ENCODE measurements around the gene MELK. TPM values are rescaled to one million over a fixed set of nuclear protein-coding genes. Genes with fewer than 3 reads are reported as not detected.

MELK gene
- total and polyA plus RNA-seq, 2 of the 4 experiments (the other 2 are of a cell fraction): 20.8 to 27.4 TPM

GRCh38 chr9:36537861-36538260, 34.8 kb upstream of the MELK start:
- Histone ChIP-seq H2BK5ac (ENCODE audit: low read depth, low read length, poor library complexity, severe bottlenecking) (no peak overlapping the region), H3K4me3 (ENCODE audit: insufficient read depth, low read depth, low read length) (no peak overlapping the region), H3K4ac (ENCODE audit: low read depth, low read length) (no peak overlapping the region), H3K9ac (ENCODE audit: low read depth, low read length) (no peak overlapping the region), H2AK9ac (replicated peaks; ENCODE audit: low read depth, low read length, poor library complexity) (no peak overlapping the region), H4K5ac (ENCODE audit: low read depth, low read length) (no peak overlapping the region), H3K14ac (replicated peaks; ENCODE audit: low read depth, low read length) (no peak overlapping the region), H3K27ac (ENCODE audit: insufficient read depth, low read length) (no peak overlapping the region), H2BK20ac (ENCODE audit: low read depth, low read length) (no peak overlapping the region), H3K4me1 (ENCODE audit: control insufficient read depth, insufficient read depth, low read length) (no peaks in the 10 kb centered on the region), H4K91ac (ENCODE audit: insufficient read depth, low read depth, low read length) (no peak overlapping the region), H3K23ac (ENCODE audit: low read depth, low read length) (no peak overlapping the region), H4K8ac (ENCODE audit: low read depth in 2 of 2, low read length in 2 of 2) (no peak overlapping the region), H2BK15ac (ENCODE audit: low read depth, low read length) (no peak overlapping the region), H3K27me3 (ENCODE audit: control insufficient read depth, insufficient read depth, low read length) (no peaks in the 10 kb centered on the region; the same call in 1 of the 2 replicates), H3K9me1 (ENCODE audit: insufficient read depth, low read length) (no peaks in the 10 kb centered on the region), H2AFZ (replicated peaks; ENCODE audit: low read length, poor library complexity) (no peak overlapping the region), H2BK120ac (ENCODE audit: low read depth, low read length) (no peak overlapping the region), H3K36me3 (ENCODE audit: control insufficient read depth, insufficient read depth, low read length) (no peaks in the 10 kb centered on the region), H3K4me2 (ENCODE audit: low read depth, low read length) (no peak overlapping the region), H2AK5ac (ENCODE audit: low read depth, low read length) (no peak overlapping the region), H3K79me1 (ENCODE audit: low read depth in 1 of 2, low read length in 2 of 2) (no peaks in the 10 kb centered on the region), H3K9me3 (ENCODE audit: control insufficient read depth, insufficient read depth, low read length) (no peaks in the 10 kb centered on the region), H3K56ac (ENCODE audit: extremely low read depth, insufficient read depth, low read length) (no peak overlapping the region), H3K18ac (ENCODE audit: low read depth, low read length) (no peak overlapping the region), H4K20me1 (ENCODE audit: insufficient read depth, low read length) (no peaks in the 10 kb centered on the region)
- intact Hi-C loops (cut with micrococcal nuclease): loop anchor here (5.0 kb wide), 1 partner anchor 36 kb away; no protein-coding TSS in a partner anchor
- no TSS peak for BruUV-seq (replicated peaks)
- TF ChIP-seq ELK1 (IDR thresholded peaks at IDR 0.05; ENCODE audit: borderline replicate concordance, low read depth, low read length): no peak
- TF ChIP-seq FOS (IDR thresholded peaks at IDR 0.05; ENCODE audit: low read depth, low read length): no peak
- no peak for TF ChIP-seq POLR2A (IDR thresholded peaks at IDR 0.05; ENCODE audit: low read depth, low read length)
- no peak for TF ChIP-seq CTCF (conservative IDR thresholded peaks at IDR 0.05; ENCODE audit: low read depth, low read length)
- no peak for TF ChIP-seq USF2 (IDR thresholded peaks at IDR 0.05; ENCODE audit: low read depth, low read length)
- no peak for TF ChIP-seq BHLHE40 (IDR thresholded peaks at IDR 0.05; ENCODE audit: low read depth, low read length)
- no peak for TF ChIP-seq RCOR1 (IDR thresholded peaks at IDR 0.05; ENCODE audit: insufficient replicate concordance, low read length)
- TF ChIP-seq RFX5 (IDR thresholded peaks at IDR 0.05; ENCODE audit: low read depth, low read length): no peak
- TF ChIP-seq CHD1 (IDR thresholded peaks at IDR 0.05; ENCODE audit: low read depth, low read length): no peak
- no peak for TF ChIP-seq NFE2L2 (IDR thresholded peaks at IDR 0.05; ENCODE audit: low read depth, low read length)
- no peak for TF ChIP-seq RAD21 (IDR thresholded peaks at IDR 0.05; ENCODE audit: low read length)
- no peak for TF ChIP-seq SMC3 (IDR thresholded peaks at IDR 0.05; ENCODE audit: low read depth, low read length)
- TF ChIP-seq MAZ (IDR thresholded peaks at IDR 0.05; ENCODE audit: borderline replicate concordance, low read depth, low read length): no peak
- TF ChIP-seq CEBPB (IDR thresholded peaks at IDR 0.05; ENCODE audit: low read depth, low read length): no peak
- TF ChIP-seq MAFK (IDR thresholded peaks at IDR 0.05; ENCODE audit: low read depth, low read length): no peak
- no peak for TF ChIP-seq MXI1 (IDR thresholded peaks at IDR 0.05; ENCODE audit: borderline replicate concordance, low read depth, low read length)
- in situ Hi-C loops (cut with MboI; ENCODE audit: low sequenced_read_pairs): no loop called here
- ChIA-PET CTCF (no interaction called here), POLR2A (ENCODE audit: unreplicated experiment) (no interaction called here)
- DNase-seq: no peak
- dilution Hi-C loops (cut with HindIII; ENCODE audit: low sequenced_read_pairs, unreplicated experiment): no loop called here
- no peak for ATAC-seq (ENCODE audit: low read depth)
- 100% methylated on average over 1 of the region's 4 CpGs; no CpG with 5 or more reads in 1 of the 2 experiments for WGBS, 2 experiments (ENCODE audit: extremely low coverage in 2 of 2, insufficient read length in 1 of 2)
